ENCODE data around the gene RHOT2.

GRCh38 chr16:652454-653305 is 15.3 kb upstream of the RHOT2 start:
- TF ChIP-seq CTCF (conservative IDR thresholded peaks at IDR 0.05; ENCODE audit: low read depth, low read length): no peak
- TF ChIP-seq EZH2 (IDR thresholded peaks at IDR 0.05; ENCODE audit: borderline replicate concordance, low read depth, low read length, poor library complexity, severe bottlenecking): no peak
